Measurements from ENCODE around the gene SCAMP4.

Gene SCAMP4

GRCh38 chr19:1921825-1922224 is 16.6 kb downstream of the SCAMP4 start:
- Histone ChIP-seq H3K36me3 (ENCODE audit: low read length) (no peaks in the 10 kb centered on the region), H3K9me3 (ENCODE audit: insufficient read depth, low read length) (no peaks in the 10 kb centered on the region), H3K79me2 (ENCODE audit: insufficient read depth, low read length) (no peaks in the 10 kb centered on the region), H3K9ac (ENCODE audit: low read length) (no peak overlapping the region), H3K27me3 (ENCODE audit: low read length) (no peaks in the 10 kb centered on the region), H3K4me2 (ENCODE audit: low read depth, low read length, poor library complexity, severe bottlenecking) (no peak overlapping the region), H3K9me2 (replicated peaks; ENCODE audit: insufficient read depth, low read length) (no peaks in the 10 kb centered on the region), H2AFZ (ENCODE audit: low read depth, low read length, severe bottlenecking) (no peak overlapping the region), H4K20me1 (ENCODE audit: low read depth, low read length) (no peaks in the 10 kb centered on the region), H3K27ac (ENCODE audit: low read depth, low read length) (no peak overlapping the region), H3K4me3 (ENCODE audit: insufficient read depth, low read length, poor library complexity, severe bottlenecking) (no peak overlapping the region), H3F3A (ENCODE audit: insufficient read depth) (no peaks in the 10 kb centered on the region)
- TF ChIP-seq CTCF (IDR thresholded peaks at IDR 0.05; ENCODE audit: insufficient read depth, low read length, poor library complexity, severe bottlenecking) = no peak
- no peak for TF ChIP-seq EZH2phosphoT487 (conservative IDR thresholded peaks at IDR 0.05; ENCODE audit: low read length)

GRCh38 chr19:1922803-1923202 is 17.6 kb downstream of the SCAMP4 start:
- H3K4me2 ChIP-seq (ENCODE audit: low read depth, low read length, poor library complexity, severe bottlenecking) = no peak overlapping the region
- no peaks in the 10 kb centered on the region for H3K27me3 ChIP-seq (ENCODE audit: low read length)
- H3K27ac ChIP-seq (ENCODE audit: low read depth, low read length) = no peak overlapping the region
- no peak overlapping the region for H2AFZ ChIP-seq (ENCODE audit: low read depth, low read length, severe bottlenecking)
- no peak for TF ChIP-seq CTCF (IDR thresholded peaks at IDR 0.05; ENCODE audit: insufficient read depth, low read length, poor library complexity, severe bottlenecking)
- no peak for TF ChIP-seq EZH2phosphoT487 (conservative IDR thresholded peaks at IDR 0.05; ENCODE audit: low read length)
- no peaks in the 10 kb centered on the region for H3K36me3 ChIP-seq (ENCODE audit: low read length)
- H3K9ac ChIP-seq (ENCODE audit: low read length) = no peak overlapping the region
- H3K79me2 ChIP-seq (ENCODE audit: insufficient read depth, low read length) = no peaks in the 10 kb centered on the region
- H4K20me1 ChIP-seq (ENCODE audit: low read depth, low read length) = no peaks in the 10 kb centered on the region
- no peaks in the 10 kb centered on the region for H3K9me3 ChIP-seq (ENCODE audit: insufficient read depth, low read length)
- no peak overlapping the region for H3K4me3 ChIP-seq (ENCODE audit: insufficient read depth, low read length, poor library complexity, severe bottlenecking)
- no peaks in the 10 kb centered on the region for H3F3A ChIP-seq (ENCODE audit: insufficient read depth)
- H3K9me2 ChIP-seq (replicated peaks; ENCODE audit: insufficient read depth, low read length) = no peaks in the 10 kb centered on the region

- no peaks in the 10 kb centered on the region for H3K36me3 ChIP-seq (ENCODE audit: low read length)
- H3K9me3 ChIP-seq (ENCODE audit: insufficient read depth, low read length) = no peaks in the 10 kb centered on the region
- H3K27me3 ChIP-seq (ENCODE audit: low read length) = no peaks in the 10 kb centered on the region
- no peaks in the 10 kb centered on the region for H4K20me1 ChIP-seq (ENCODE audit: low read depth, low read length)
- no peak for TF ChIP-seq EZH2phosphoT487 (conservative IDR thresholded peaks at IDR 0.05; ENCODE audit: low read length)
- no peak for TF ChIP-seq CTCF (IDR thresholded peaks at IDR 0.05; ENCODE audit: insufficient read depth, low read length, poor library complexity, severe bottlenecking)
- no peak overlapping the region for H2AFZ ChIP-seq (ENCODE audit: low read depth, low read length, severe bottlenecking)
- no peak overlapping the region for H3K4me3 ChIP-seq (ENCODE audit: insufficient read depth, low read length, poor library complexity, severe bottlenecking)
- no peaks in the 10 kb centered on the region for H3F3A ChIP-seq (ENCODE audit: insufficient read depth)
- no peaks in the 10 kb centered on the region for H3K79me2 ChIP-seq (ENCODE audit: insufficient read depth, low read length)
- no peak overlapping the region for H3K9ac ChIP-seq (ENCODE audit: low read length)
- H3K4me2 ChIP-seq (ENCODE audit: low read depth, low read length, poor library complexity, severe bottlenecking) = no peak overlapping the region
- H3K27ac ChIP-seq (ENCODE audit: low read depth, low read length) = no peak overlapping the region
- H3K9me2 ChIP-seq (replicated peaks; ENCODE audit: insufficient read depth, low read length) = no peaks in the 10 kb centered on the region
Observed at GRCh38 chr19:1923319-1923718, 18.1 kb downstream of the SCAMP4 start.

All from SU-DHL-6 (cell line).